ENCODE measurements around the gene ZNF346.

DNA sequence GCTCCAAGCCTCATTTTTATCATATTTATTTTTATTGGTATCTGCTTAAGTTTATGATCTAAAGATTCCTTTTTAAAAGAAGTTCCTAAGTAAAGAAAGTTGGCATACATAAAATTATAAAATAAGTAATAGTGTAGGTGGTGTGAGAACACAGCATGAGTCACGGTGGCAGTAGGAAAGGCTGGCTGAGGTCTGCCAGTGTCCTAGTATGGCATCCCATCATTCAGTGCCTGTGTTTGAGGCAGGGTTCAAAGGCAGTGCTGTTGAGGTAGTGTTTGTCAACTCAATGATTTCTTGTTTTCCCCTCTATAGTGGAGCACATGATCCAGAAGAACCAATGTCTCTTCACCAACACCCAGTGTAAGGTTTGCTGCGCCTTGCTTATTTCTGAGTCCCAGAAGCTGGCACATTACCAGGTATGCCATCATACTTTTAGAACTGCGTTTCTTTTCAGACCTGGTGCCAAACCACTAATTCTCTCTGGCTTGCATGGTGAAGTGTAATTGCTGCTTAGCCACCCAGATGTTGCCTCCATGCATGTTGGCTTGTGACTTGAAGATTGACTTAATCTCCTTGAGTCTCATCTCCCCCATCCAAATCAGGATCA, 18.4 kb downstream of the ZNF346 start:
- TF ChIP-seq CTCF (conservative IDR thresholded peaks at IDR 0.05; ENCODE audit: low read length): no peak
- TF ChIP-seq EZH2phosphoT487 (IDR thresholded peaks at IDR 0.05; ENCODE audit: borderline replicate concordance, low read depth, low read length): no peak
